Raji (cell line): Measurements from ENCODE around the gene GPR33.

ENCODE experiments used
- POLR2A ChIP-seq: IDR thresholded peaks from 2 replicates; pipeline ENCODE4 v1.6.1; 2011; ENCODE audit warnings: low read depth, low read length, control low read depth; ENCODE audit not compliant: insufficient read depth

The GPR33 gene

DNA sequence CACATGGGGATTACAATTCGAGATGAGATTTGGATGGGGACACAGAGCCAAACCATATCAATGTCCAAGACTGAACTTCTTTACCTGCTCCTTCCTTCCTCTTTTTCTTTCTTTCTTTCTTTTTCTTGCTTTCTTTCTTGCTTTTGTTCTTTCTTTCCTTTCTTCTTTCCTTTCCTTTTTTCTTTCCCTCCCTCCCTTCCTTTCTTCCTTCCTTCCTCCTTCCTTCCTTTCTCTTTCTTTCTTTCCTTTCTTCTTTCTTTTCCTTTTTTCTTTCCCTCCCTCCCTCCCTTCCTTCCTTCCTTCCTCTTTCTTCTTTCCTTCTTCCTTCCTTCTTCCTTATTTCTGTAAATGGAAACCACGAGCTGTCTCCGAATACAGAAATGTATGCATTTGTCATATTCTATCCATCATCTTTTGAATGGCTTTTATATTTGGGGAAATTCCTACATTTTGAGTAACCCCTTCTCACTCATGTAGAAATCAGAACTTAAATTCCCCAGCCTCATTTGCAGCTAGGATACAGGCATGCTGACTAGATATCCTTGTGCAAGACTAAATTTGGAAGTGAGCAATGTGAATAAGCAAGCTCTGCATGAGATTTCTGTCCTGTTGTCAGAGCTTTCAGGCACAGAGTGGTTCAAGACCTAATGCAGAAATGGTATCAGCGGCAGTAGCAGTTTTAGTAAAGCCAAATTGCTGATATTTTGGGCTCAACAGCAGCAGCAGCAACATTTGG is 11.5 kb downstream of the GPR33 start:
- TF ChIP-seq POLR2A = no peak

DNA sequence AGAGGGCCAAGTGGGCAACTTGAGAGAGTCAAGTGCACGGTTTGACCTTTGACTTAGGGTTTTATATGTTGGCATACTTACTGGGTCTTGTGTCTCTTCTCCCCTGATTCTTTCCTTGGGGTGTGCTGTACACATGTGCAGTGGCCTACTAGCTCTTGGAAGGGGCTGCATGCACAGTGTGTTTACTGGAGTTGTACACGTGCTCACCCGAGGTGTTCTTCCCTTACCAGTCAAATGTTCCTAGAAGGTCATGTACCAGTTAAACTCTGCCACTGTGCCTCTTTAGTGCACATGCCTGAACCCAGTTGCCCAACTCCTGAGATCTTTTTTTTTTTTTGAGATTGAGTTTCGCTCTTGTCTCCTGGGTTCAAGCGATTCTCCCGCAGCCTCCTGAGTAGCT is 21.3 kb downstream of the GPR33 start:
- no peak for TF ChIP-seq POLR2A

DNA sequence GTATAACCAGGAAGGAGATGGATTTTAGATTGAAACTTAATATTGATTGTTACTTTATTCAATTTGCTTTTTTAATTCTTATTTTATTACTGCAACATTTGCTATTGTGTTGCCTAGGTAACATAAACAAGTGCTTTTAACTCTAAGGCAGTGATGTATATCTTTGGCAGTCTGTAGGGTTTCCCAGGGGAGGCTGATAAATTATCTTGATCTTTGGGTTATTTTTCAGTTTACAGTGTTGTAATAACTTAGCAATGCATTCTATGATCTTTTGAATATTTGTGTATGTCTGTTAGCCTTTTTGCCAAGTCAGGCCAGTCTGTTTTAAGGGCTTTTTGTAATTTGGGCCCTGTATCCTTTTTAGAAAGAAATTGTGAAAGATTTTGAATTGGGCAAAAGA is 22.7 kb downstream of the GPR33 start:
- no peak for TF ChIP-seq POLR2A

DNA sequence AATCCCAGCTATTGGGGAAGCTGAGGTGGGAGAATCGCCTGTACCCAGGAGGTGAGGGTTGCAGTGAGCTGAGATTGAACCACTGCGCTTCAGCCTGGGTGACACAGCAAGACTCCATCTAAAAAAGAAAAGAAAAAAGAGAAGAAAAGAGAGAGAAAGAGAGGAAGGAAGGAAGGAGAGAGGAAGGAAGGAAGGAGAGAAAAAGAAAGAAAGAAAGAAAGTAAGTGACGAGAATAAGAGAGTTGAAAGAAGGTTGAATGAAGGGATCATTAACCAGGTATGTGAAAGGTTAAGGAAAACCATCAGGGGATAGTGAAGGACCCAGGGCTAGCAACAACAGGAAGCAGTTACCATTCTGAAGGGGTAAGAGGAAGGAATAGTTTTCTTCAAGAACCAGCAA is 26.3 kb downstream of the GPR33 start:
- TF ChIP-seq POLR2A = no peak

DNA sequence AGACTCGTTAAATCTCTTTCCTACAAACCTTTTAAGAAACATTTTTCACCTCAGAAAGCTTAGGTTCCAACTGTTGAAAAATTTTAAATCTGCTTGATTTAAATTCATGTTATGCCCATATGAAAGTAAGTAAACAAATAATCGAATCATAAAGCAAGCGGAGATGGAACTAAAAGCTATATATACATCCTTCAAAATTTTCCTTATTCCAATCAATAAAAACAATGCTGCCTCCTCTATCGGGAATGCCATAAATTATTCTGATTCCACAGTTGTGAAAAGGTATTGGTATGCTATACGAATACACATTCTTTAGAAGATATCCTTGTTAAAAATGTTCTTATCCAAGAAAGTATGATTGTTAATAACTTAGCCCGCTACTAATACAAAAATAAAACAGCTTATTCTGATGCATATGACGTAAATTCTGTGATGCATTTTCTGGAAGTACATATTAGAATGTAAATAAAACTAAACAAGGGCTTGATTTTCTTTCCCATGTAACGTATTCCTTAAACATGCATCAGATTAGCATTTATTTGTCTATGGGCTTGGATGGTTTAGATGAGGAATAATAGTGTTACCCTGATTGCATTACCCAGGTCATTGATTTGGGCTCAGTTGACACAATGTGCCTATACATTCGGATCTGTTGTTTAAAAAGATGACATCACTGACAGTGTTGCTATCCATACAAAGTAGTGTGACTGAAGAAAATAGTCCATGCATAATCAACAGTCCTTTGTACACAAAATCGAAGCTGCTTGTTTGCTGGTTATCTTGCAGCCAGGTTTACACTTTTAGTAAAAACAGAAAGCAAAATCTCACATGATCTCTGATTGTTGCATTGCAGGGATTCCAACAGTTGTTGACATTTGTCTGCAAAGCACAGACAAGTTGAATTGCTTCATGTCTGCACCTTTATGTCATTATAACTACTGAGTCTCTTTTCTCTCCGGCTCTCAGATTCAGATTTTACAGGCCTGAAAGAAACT is 29.9 kb downstream of the GPR33 start:
- TF ChIP-seq POLR2A = no peak

DNA sequence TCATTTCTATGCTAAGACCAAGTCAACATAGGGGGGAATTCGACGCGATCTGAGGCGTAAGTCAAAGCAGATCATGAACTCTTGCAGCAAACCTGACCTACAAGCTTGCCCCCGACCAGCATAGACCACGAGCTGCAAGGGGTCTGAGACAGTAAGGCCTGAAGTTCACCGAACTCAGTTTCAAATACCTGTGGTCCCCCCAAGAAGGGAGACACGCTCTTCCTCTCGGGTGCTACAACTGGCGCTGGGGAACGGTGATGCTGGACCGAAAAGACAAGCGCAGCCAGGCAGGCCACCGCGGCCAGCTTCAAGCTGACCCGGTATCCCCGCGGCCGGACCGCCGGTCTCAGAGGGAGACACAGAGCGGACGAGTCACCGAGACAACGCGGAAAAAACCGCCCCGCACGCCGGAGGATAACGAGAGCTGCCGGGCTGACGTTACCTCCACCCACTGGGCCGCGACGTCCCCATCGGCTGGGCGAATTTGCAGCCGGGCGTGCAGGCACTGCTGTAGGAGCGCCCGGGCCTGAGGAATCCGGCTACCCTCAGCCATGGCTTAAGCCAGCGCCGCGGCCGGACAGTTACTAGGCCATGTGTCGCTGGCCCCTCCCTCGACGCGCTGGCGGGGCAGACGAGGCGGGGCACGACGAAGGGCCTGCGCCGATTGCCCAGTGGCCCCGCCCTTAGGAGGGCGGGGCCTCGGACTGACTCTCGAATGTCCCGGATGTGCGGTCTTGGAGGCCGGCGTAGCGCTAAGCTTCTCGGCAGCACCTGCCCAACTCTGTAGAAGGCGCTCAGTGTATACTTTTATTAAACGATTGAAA is 30.8 kb downstream of the GPR33 start, which contains the start of gene DTD2:
TSS of gene DTD2 (minus strand) at position 666 of the 824 bp plus-strand sequence. CDS start at position 553, 113 bp downstream.
- TF ChIP-seq POLR2A = peak; percentile 96

DNA sequence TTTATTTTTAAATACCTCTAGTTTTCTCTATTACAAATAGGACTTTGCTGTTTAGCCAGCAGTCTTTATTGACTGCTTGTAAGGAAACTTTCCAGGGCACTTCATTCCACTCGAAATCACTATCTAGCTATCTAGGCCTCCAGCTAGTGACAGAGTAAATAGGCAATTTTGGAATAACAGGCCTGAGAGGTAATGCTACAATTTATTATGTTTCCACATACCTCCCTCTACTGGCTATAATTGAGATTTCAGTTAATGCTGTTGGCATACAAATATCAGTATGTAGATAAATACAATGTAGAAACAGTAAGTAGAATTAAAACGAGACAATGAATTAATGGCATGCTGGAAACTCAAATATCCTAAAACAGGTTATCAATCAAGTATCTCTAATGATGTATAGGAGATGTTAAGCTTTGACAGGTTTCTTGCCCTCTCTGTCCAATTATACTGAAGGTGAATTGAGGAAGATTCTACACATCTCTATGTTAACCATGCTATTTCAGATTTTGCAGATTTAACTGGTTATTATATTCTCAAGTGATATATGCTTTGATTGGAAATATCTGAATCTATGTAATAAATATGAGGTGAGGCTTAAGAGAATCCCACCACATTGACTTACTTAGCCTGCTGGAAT is 37.7 kb downstream of the GPR33 start:
- TF ChIP-seq POLR2A = no peak

DNA sequence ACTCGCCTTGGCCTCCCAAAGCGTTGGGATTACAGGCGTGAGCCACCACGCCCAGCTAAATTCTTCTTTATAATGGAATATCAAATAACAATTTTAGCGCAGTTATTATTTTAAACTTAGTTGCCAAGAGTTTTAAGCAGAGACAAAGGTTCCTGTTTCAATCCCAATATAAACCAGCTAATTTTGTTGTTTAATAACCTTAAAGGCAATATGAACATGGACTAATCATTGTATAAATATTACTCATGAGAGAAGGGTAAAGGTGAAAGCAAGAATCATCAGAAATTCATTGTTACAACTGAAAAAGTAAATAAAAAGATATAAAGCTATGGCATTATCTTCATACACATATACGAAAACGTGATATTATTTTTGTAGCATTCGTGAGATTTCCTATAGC is 38.7 kb downstream of the GPR33 start:
- TF ChIP-seq POLR2A = no peak

DNA sequence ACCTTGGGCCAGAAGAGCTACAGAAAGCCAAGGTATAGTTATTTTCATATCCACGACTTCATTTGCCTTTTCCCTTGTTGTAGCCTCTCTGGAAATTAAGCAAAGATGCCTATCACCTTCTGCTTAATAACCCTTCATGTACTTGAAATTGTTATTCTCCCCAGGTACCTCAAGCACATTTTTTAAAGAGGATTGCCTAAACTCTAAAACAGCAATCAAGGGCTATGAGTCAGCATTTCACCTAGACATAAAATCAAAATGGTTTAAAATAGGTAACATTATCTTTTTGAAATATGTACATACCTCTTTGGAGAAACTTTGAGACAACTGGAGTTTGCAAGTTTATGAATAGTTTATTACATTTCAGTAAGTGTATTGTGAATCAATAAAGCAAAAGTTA is 42.1 kb downstream of the GPR33 start:
- no peak for TF ChIP-seq POLR2A

DNA sequence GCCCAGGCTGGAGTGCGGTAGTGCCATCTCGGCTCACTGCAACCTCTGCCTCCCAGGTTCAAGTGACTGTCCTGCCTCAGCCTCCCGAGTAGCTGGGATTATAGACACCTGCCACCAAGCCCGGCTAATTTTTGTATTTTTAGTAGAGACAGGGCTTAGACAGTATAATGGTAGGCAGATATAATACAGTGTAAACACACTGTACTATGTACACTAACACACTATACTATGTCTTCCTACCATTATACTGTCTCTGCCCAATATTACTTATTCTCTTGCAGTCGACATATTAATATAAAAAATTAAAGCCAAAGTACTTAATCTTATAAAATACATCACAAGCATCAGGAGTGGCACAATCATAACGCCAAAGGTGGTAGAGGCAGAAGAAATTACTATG is 45.6 kb downstream of the GPR33 start:
- TF ChIP-seq POLR2A = no peak

DNA sequence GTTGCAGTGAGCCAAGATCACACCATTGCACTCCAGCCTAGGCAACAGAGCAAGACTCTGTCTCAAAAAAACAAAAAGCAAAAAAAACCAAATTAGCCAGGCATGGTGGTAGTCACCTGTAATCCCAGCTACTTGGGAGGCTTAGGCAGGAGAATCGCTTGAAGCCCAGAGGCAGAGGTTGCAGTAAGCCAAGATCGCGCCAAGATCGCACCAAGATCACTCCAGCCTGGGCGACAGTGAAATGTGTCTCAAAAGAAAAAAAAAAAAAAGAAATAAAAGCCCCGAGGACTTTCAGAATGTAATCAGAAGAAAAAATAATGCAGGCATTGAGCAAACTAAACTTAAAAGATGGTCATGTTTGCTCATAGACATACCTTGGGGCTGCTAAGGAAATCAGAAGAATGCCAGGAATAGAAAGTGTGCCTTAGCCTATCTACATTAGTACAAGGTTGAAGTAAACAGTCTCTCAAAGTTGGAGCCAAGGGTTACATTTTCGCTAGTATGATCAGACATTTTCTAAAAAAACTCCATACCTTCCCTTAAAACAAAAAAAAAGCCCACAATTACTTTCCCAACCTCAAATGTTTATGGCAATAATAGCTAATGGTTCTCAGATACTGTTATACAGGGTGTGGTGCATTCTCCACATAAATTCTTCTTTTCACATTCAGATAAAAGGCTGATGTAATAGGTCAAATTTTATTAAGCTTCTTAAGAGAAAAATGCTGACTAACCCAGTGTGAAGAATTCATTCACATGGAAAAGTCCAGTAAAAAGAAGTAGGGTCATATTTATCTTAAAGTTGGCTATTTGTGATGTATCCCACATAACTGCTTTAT is 46.3 kb downstream of the GPR33 start:
- no peak for TF ChIP-seq POLR2A

DNA sequence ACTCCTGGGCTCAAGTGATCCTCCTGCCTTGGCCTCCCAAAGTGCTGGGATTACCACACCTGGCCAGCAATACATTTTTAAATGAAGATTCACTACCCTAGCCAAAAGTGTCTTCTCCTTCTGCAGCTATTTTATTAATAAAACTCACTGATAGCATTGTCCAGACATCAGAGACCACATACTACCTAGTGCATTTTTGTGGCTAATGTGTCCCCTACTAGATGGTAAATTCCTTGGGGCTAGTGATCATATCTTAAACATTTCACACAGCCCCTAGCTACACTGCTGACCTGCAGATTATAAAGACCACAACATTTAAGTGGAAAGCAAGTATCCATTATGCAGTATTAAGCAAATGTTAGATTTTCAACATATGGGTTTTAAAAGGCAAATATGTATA is 47.6 kb downstream of the GPR33 start:
- no peak for TF ChIP-seq POLR2A

DNA sequence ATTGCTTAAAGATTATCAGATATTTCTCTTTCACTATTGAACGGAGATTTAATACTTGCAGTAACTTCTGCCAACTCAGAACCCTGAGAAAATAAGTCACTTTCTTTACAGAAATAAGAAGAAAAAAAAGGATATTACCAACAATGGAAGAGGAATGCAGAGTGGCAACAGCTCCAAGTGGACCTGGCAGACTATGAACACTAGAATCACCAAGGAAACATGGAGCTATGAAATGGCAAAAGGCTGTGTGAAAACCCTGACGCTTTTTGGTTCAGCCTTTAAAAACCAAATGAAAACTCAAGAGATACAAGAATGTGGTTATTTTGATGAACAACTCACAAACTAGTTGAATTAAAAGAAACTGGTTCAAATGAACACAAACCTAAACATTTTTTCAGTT is 48.3 kb downstream of the GPR33 start:
- TF ChIP-seq POLR2A = no peak

DNA sequence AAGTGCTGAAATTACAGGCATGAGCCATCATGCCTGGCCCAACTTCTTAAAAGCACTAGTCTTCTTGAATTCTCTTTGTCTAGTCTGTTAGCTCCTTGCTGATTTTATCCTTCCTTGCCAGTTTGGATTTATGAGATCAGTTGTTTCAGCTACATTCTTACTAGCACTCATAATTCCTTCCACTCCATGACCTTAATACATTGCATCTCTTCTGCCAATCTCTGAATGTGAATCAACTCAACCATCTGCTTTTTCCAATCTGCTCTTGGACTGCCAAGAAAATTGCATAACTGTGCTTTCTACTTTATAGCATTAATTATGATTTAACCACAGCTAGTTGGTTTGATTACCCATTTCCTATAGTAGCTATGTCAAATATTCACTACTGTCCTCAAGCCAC is 52.6 kb downstream of the GPR33 start:
- no peak for TF ChIP-seq POLR2A
